ENCODE data around the gene DNM1.

Gene DNM1

GRCh38 chr9:128161215-128161902 is 41.8 kb upstream of the DNM1 start:
- Histone ChIP-seq H3K4me1 (ENCODE audit: insufficient read depth, low read length, severe bottlenecking) (peaks cover 15% of the 10 kb centered on the region), H3K4me3 (ENCODE audit: low read depth, low read length, poor library complexity, severe bottlenecking) (peak overlapping the region; percentile 89), H3K9ac (ENCODE audit: low read length) (peak overlapping the region; percentile 85; the same call in 1 of the 2 replicates), H4K20me1 (ENCODE audit: insufficient read depth, low read length) (no peaks in the 10 kb centered on the region), H3K27ac (ENCODE audit: low read depth, low read length, poor library complexity, severe bottlenecking) (no peak overlapping the region), H3K4me2 (ENCODE audit: low read length) (peak overlapping the region; percentile 78), H3F3A (ENCODE audit: insufficient read depth, low read length) (no peaks in the 10 kb centered on the region), H3K36me3 (ENCODE audit: insufficient read depth, low read length) (peaks cover 33% of the 10 kb centered on the region), H3K27me3 (ENCODE audit: insufficient read depth, low read length) (no peaks in the 10 kb centered on the region), H3K9me3 (ENCODE audit: low read length) (no peaks in the 10 kb centered on the region), H3K79me2 (ENCODE audit: insufficient read depth, low read length) (no peaks in the 10 kb centered on the region), H2AFZ (ENCODE audit: low read length) (no peak overlapping the region), H3K9me2 (ENCODE audit: low read depth, low read length) (no peaks in the 10 kb centered on the region)
- TF ChIP-seq EZH2 (IDR thresholded peaks at IDR 0.05; ENCODE audit: borderline replicate concordance, low read length), result no peak
- no peak for TF ChIP-seq CTCF (IDR thresholded peaks at IDR 0.05; ENCODE audit: low read length)

- no peak overlapping the region for H3K4me2 ChIP-seq (ENCODE audit: low read length)
- H3K9me2 ChIP-seq (ENCODE audit: low read depth, low read length), result no peaks in the 10 kb centered on the region
- H3K4me3 ChIP-seq (ENCODE audit: low read depth, low read length, poor library complexity, severe bottlenecking), result no peak overlapping the region
- no peak overlapping the region for H2AFZ ChIP-seq (ENCODE audit: low read length)
- no peak overlapping the region for H3K27ac ChIP-seq (ENCODE audit: low read depth, low read length, poor library complexity, severe bottlenecking)
- H3K4me1 ChIP-seq (ENCODE audit: insufficient read depth, low read length, severe bottlenecking), result peaks cover 15% of the 10 kb centered on the region
- H3K9me3 ChIP-seq (ENCODE audit: low read length), result no peaks in the 10 kb centered on the region
- H4K20me1 ChIP-seq (ENCODE audit: insufficient read depth, low read length), result no peaks in the 10 kb centered on the region
- H3K9ac ChIP-seq (ENCODE audit: low read length), result no peak overlapping the region
- no peaks in the 10 kb centered on the region for H3K79me2 ChIP-seq (ENCODE audit: insufficient read depth, low read length)
- H3F3A ChIP-seq (ENCODE audit: insufficient read depth, low read length), result no peaks in the 10 kb centered on the region
- no peaks in the 10 kb centered on the region for H3K27me3 ChIP-seq (ENCODE audit: insufficient read depth, low read length)
- peaks cover 43% of the 10 kb centered on the region for H3K36me3 ChIP-seq (ENCODE audit: insufficient read depth, low read length)
- no peak for TF ChIP-seq EZH2 (IDR thresholded peaks at IDR 0.05; ENCODE audit: borderline replicate concordance, low read length)
- TF ChIP-seq CTCF (IDR thresholded peaks at IDR 0.05; ENCODE audit: low read length), result no peak
Measured at GRCh38 chr9:128162215-128163026, 40.8 kb upstream of the DNM1 start.

- Histone ChIP-seq H3K27me3 (ENCODE audit: insufficient read depth, low read length) (no peaks in the 10 kb centered on the region), H3K4me1 (ENCODE audit: insufficient read depth, low read length, severe bottlenecking) (peaks cover 15% of the 10 kb centered on the region), H3K4me3 (ENCODE audit: low read depth, low read length, poor library complexity, severe bottlenecking) (no peak overlapping the region), H4K20me1 (ENCODE audit: insufficient read depth, low read length) (no peaks in the 10 kb centered on the region), H3K9me2 (ENCODE audit: low read depth, low read length) (no peaks in the 10 kb centered on the region), H3K36me3 (ENCODE audit: insufficient read depth, low read length) (peaks cover 49% of the 10 kb centered on the region), H3K9ac (ENCODE audit: low read length) (no peak overlapping the region), H3K4me2 (ENCODE audit: low read length) (no peak overlapping the region), H3K9me3 (ENCODE audit: low read length) (no peaks in the 10 kb centered on the region), H3K27ac (ENCODE audit: low read depth, low read length, poor library complexity, severe bottlenecking) (no peak overlapping the region), H3F3A (ENCODE audit: insufficient read depth, low read length) (no peaks in the 10 kb centered on the region), H3K79me2 (ENCODE audit: insufficient read depth, low read length) (no peaks in the 10 kb centered on the region), H2AFZ (ENCODE audit: low read length) (no peak overlapping the region)
- TF ChIP-seq EZH2 (IDR thresholded peaks at IDR 0.05; ENCODE audit: borderline replicate concordance, low read length), result no peak
- no peak for TF ChIP-seq CTCF (IDR thresholded peaks at IDR 0.05; ENCODE audit: low read length)
Measured at GRCh38 chr9:128163027-128163515, 40.1 kb upstream of the DNM1 start.

Data from OCI-LY1 (cell line).